Measurements from ENCODE around the gene SDHAF4.

DNA sequence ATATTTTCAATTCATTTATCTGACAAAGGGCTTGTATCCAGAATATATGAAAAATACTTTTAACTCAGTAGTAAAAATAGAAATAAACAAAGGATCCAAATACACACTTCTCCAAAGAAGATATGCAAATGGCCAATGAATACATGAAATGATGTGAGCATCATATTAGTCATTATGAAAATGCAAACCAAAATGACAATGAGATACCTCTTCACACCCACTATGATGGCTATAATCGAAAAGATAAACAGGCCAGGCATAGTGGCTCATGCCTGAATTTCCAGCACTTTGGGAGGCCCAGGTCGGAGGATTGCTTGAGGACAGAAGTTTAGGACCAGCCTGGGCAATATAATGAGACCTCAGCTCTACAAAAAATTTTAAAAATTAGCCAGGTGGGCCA lies 67.1 kb downstream of the SDHAF4 start:
- TF ChIP-seq EP300 (IDR thresholded peaks at IDR 0.05) (no peak), POLR2A (IDR thresholded peaks at IDR 0.05) (no peak)
- TF ChIP-seq, protein P1, sequence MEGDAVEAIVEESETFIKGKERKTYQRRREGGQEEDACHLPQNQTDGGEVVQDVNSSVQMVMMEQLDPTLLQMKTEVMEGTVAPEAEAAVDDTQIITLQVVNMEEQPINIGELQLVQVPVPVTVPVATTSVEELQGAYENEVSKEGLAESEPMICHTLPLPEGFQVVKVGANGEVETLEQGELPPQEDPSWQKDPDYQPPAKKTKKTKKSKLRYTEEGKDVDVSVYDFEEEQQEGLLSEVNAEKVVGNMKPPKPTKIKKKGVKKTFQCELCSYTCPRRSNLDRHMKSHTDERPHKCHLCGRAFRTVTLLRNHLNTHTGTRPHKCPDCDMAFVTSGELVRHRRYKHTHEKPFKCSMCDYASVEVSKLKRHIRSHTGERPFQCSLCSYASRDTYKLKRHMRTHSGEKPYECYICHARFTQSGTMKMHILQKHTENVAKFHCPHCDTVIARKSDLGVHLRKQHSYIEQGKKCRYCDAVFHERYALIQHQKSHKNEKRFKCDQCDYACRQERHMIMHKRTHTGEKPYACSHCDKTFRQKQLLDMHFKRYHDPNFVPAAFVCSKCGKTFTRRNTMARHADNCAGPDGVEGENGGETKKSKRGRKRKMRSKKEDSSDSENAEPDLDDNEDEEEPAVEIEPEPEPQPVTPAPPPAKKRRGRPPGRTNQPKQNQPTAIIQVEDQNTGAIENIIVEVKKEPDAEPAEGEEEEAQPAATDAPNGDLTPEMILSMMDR (IDR thresholded peaks at IDR 0.05) = no peak
